ENCODE data around the gene KTN1. TPM values are rescaled to one million over a fixed set of nuclear protein-coding genes. Genes with fewer than 3 reads are reported as not detected.

KTN1 gene
- total and polyA plus RNA-seq, 2 experiments from 2014 or later: 124 to 607 TPM

- no peak for TF ChIP-seq STAT1 (IDR thresholded peaks at IDR 0.05; ENCODE audit: unreplicated experiment)
Measured at GRCh38 chr14:55713486-55713885, 133.5 kb downstream of the KTN1 start (continued).

- Histone ChIP-seq H3K27ac (ENCODE audit: low read depth) (no peak overlapping the region), H3K79me2 (replicated peaks; ENCODE audit: insufficient read depth) (no peaks in the 10 kb centered on the region), H3K27me3 (ENCODE audit: insufficient read depth) (no peaks in the 10 kb centered on the region), H3K9me2 (ENCODE audit: insufficient read depth) (peaks cover 4% of the 10 kb centered on the region; the same call in 1 of the 2 replicates), H4K20me1 (replicated peaks; ENCODE audit: insufficient read depth) (no peaks in the 10 kb centered on the region), H2AFZ (no peak overlapping the region), H3F3A (replicated peaks; ENCODE audit: low read depth) (no peaks in the 10 kb centered on the region), H3K4me2 (no peak overlapping the region), H3K4me3 (no peak overlapping the region), H3K36me3 (ENCODE audit: insufficient read depth) (no peaks in the 10 kb centered on the region), H3K4me1 (ENCODE audit: insufficient read depth) (no peaks in the 10 kb centered on the region)
- Mint-ChIP-seq H3K9me3 (no peaks in the 10 kb centered on the region; the same call in 2 of the 3 replicates), H3K4me3 (no peak overlapping the region), H3K4me1 (peaks cover 4% of the 10 kb centered on the region), H3K27me3 (ENCODE audit: insufficient read depth, low read depth, poor library complexity) (no peaks in the 10 kb centered on the region), H3K36me3 (ENCODE audit: low read depth) (no peaks in the 10 kb centered on the region), H3K27ac (no peak overlapping the region)
- no peak for ATAC-seq
- no peak for DNase-seq (ENCODE audit: low spot score)
- no peak for TF ChIP-seq STAT1 (IDR thresholded peaks at IDR 0.05; ENCODE audit: unreplicated experiment)
- TF ChIP-seq CREB1 (CRISPR knock-in tag; IDR thresholded peaks at IDR 0.05; ENCODE audit: low read depth): no peak
Measured at GRCh38 chr14:55715889-55716288, 135.9 kb downstream of the KTN1 start.

GRCh38 chr14:55717621-55718020 is 137.6 kb downstream of the KTN1 start:
- Mint-ChIP-seq H3K27ac (no peak overlapping the region), H3K27me3 (ENCODE audit: insufficient read depth, low read depth, poor library complexity) (no peaks in the 10 kb centered on the region), H3K36me3 (ENCODE audit: low read depth) (no peaks in the 10 kb centered on the region), H3K4me1 (peaks cover 9% of the 10 kb centered on the region), H3K4me3 (no peak overlapping the region), H3K9me3 (no peaks in the 10 kb centered on the region; the same call in 2 of the 3 replicates)
- TF ChIP-seq ETS1 (IDR thresholded peaks at IDR 0.05): no peak
- TF ChIP-seq EZH2 (IDR thresholded peaks at IDR 0.05; ENCODE audit: low read depth, unreplicated experiment): no peak
- TF ChIP-seq ZNF331 (CRISPR knock-in tag; IDR thresholded peaks at IDR 0.05; ENCODE audit: low read depth): no peak
- TF ChIP-seq EZH2phosphoT487 (IDR thresholded peaks at IDR 0.05; ENCODE audit: unreplicated experiment): no peak
- TF ChIP-seq REST (IDR thresholded peaks at IDR 0.05; ENCODE audit: unreplicated experiment): no peak
- peaks cover 4% of the 10 kb centered on the region; the same call in 1 of the 2 replicates for H3K9me2 ChIP-seq (ENCODE audit: insufficient read depth)
- H3K4me1 ChIP-seq (ENCODE audit: insufficient read depth): no peaks in the 10 kb centered on the region
- H3K79me2 ChIP-seq (replicated peaks; ENCODE audit: insufficient read depth): no peaks in the 10 kb centered on the region
- H3K4me2 ChIP-seq: no peak overlapping the region
- no peak overlapping the region for H2AFZ ChIP-seq
- DNase-seq (ENCODE audit: low spot score): no peak
- no peak overlapping the region for H3K27ac ChIP-seq (ENCODE audit: low read depth)
- H3F3A ChIP-seq (replicated peaks; ENCODE audit: low read depth): no peaks in the 10 kb centered on the region
- H3K27me3 ChIP-seq (ENCODE audit: insufficient read depth): no peaks in the 10 kb centered on the region
- ATAC-seq: no peak
- no peaks in the 10 kb centered on the region for H4K20me1 ChIP-seq (replicated peaks; ENCODE audit: insufficient read depth)
- H3K4me3 ChIP-seq: no peak overlapping the region
- no peaks in the 10 kb centered on the region for H3K36me3 ChIP-seq (ENCODE audit: insufficient read depth)
